H9 (cell line): ENCODE measurements around the gene DMXL1. TPM values are rescaled to one million over a fixed set of nuclear protein-coding genes. Genes with fewer than 3 reads are reported as not detected.

ENCODE experiments used
- DNase-seq: peaks from one replicate; pipeline ENCODE4 v3.0.0-alpha.2; 2017
- H2AFZ ChIP-seq: one replicate; pipeline ENCODE4 v1.6.1; 2013; ENCODE audit warnings: mild to moderate bottlenecking, low read length, control low read depth, moderate library complexity
- H2AK5ac ChIP-seq: 2 replicates; pipeline ENCODE4 v1.6.1; 2013; ENCODE audit warnings: low read length, control low read depth, mixed read lengths; ENCODE audit not compliant: insufficient read length
- H2BK120ac ChIP-seq: one replicate; pipeline ENCODE4 v1.6.1; 2013; ENCODE audit warnings: low read depth, mild to moderate bottlenecking, low read length, control low read depth, inconsistent platforms; ENCODE audit not compliant: poor library complexity, severe bottlenecking
- H2BK12ac ChIP-seq: 2 replicates; pipeline ENCODE4 v1.6.1; 2013; ENCODE audit warnings: low read length, control low read depth, mixed read lengths, low read depth; ENCODE audit not compliant: insufficient read length
- H2BK15ac ChIP-seq: 2 replicates; pipeline ENCODE4 v1.6.1; 2013; ENCODE audit warnings: low read depth, low read length, control low read depth
- H2BK20ac ChIP-seq: one replicate; pipeline ENCODE4 v1.6.1; 2013; ENCODE audit warnings: low read depth, mild to moderate bottlenecking, low read length, control low read depth, inconsistent platforms; ENCODE audit not compliant: poor library complexity, severe bottlenecking
- H2BK5ac ChIP-seq: 2 replicates; pipeline ENCODE4 v1.6.1; 2013; ENCODE audit warnings: low read length, control low read depth, mixed read lengths; ENCODE audit not compliant: insufficient read length
- H3K14ac ChIP-seq: 2 replicates; pipeline ENCODE4 v1.6.1; 2013; ENCODE audit warnings: low read length, control low read depth; ENCODE audit not compliant: insufficient read depth
- H3K18ac ChIP-seq: 2 replicates; pipeline ENCODE4 v1.6.1; 2013; ENCODE audit warnings: low read depth, mild to moderate bottlenecking, mixed read lengths, low read length, control low read depth; ENCODE audit not compliant: insufficient read length
- H3K23ac ChIP-seq: 2 replicates; pipeline ENCODE4 v1.6.1; 2013; ENCODE audit warnings: low read length, control low read depth, mixed read lengths, low read depth; ENCODE audit not compliant: insufficient read length
- H3K23me2 ChIP-seq: 2 replicates; pipeline ENCODE4 v1.6.1; 2013; ENCODE audit warnings: low read depth, mild to moderate bottlenecking, mixed read lengths, low read length, control low read depth; ENCODE audit not compliant: insufficient read length, poor library complexity, severe bottlenecking
- H3K27ac ChIP-seq: 2 replicates; pipeline ENCODE4 v1.5.1; 2013; ENCODE audit warnings: low read length, control low read depth, mixed read lengths, low read depth; ENCODE audit not compliant: insufficient read length
- H3K27me3 ChIP-seq: 2 replicates; pipeline ENCODE4 v1.6.1; 2013; ENCODE audit warnings: low read length, control low read depth, inconsistent platforms; ENCODE audit not compliant: insufficient read depth
- H3K4ac ChIP-seq: 2 replicates; pipeline ENCODE4 v1.6.1; 2013; ENCODE audit warnings: low read depth, mild to moderate bottlenecking, control low read depth, inconsistent platforms, low read length, moderate library complexity
- H3K4me1 ChIP-seq: 2 replicates; pipeline ENCODE4 v1.6.1; 2013; ENCODE audit warnings: low read length, control low read depth, inconsistent platforms; ENCODE audit not compliant: insufficient read depth
- H3K4me2 ChIP-seq: 2 replicates; pipeline ENCODE4 v1.6.1; 2013; ENCODE audit warnings: low read length, control low read depth, mixed read lengths; ENCODE audit not compliant: insufficient read length, insufficient read depth
- H3K56ac ChIP-seq: 2 replicates; pipeline ENCODE4 v1.6.1; 2013; ENCODE audit warnings: low read depth, mild to moderate bottlenecking, mixed read lengths, low read length, control low read depth; ENCODE audit not compliant: insufficient read length
- H3K79me1 ChIP-seq: 2 replicates; pipeline ENCODE4 v1.6.1; 2013; ENCODE audit warnings: low read depth, mild to moderate bottlenecking, moderate library complexity, low read length, control low read depth, inconsistent platforms; ENCODE audit not compliant: insufficient read depth, poor library complexity, severe bottlenecking
- H3K79me2 ChIP-seq: 2 replicates; pipeline ENCODE4 v1.6.1; 2013; ENCODE audit warnings: low read length, control low read depth, inconsistent platforms; ENCODE audit not compliant: insufficient read depth
- H3K9ac ChIP-seq: 2 replicates; pipeline ENCODE4 v1.6.1; 2013; ENCODE audit warnings: low read length, control low read depth, mixed read lengths; ENCODE audit not compliant: insufficient read length; ENCODE audit errors: extremely low read depth
- H3K9me3 ChIP-seq: one replicate; pipeline ENCODE4 v1.6.1; 2013; ENCODE audit warnings: low read depth, low read length, inconsistent platforms; ENCODE audit not compliant: control insufficient read depth
- H3T11ph ChIP-seq: one replicate; pipeline ENCODE4 v1.6.1; 2013; ENCODE audit warnings: mild to moderate bottlenecking, low read length, control low read depth, inconsistent platforms
- H4K20me1 ChIP-seq: one replicate; pipeline ENCODE4 v1.6.1; 2013; ENCODE audit not compliant: control insufficient read depth, insufficient read length, insufficient read depth
- H4K5ac ChIP-seq: 2 replicates; pipeline ENCODE4 v1.6.1; 2013; ENCODE audit warnings: low read depth, mild to moderate bottlenecking, mixed read lengths, low read length, control low read depth; ENCODE audit not compliant: insufficient read length
- H4K8ac ChIP-seq: replicated peaks from 2 replicates; pipeline ENCODE4 v1.6.1; 2013; ENCODE audit warnings: low read length, control low read depth, mixed read lengths, low read depth; ENCODE audit not compliant: insufficient read length
- H4K91ac ChIP-seq: 2 replicates; pipeline ENCODE4 v1.6.1; 2013; ENCODE audit warnings: low read depth, mild to moderate bottlenecking, moderate library complexity, mixed read lengths, low read length, control low read depth; ENCODE audit not compliant: insufficient read length
- H3K27ac Mint-ChIP-seq, 3 experiments: 2 replicates in 2 of 3; 3 replicates in 1 of 3; pipeline ENCODE4 v1.8.0; 2020 to 2021; ENCODE audit warnings: mixed read lengths in 3 of 3, mild to moderate bottlenecking in 1 of 3, moderate library complexity in 1 of 3
- H3K27me3 Mint-ChIP-seq: 2 replicates; pipeline ENCODE4 v1.8.0; 2021; ENCODE audit warnings: low read depth, mild to moderate bottlenecking, moderate library complexity, mixed read lengths
- H3K36me3 Mint-ChIP-seq, 3 experiments: 2 replicates in 2 of 3; 3 replicates in 1 of 3; pipeline ENCODE4 v1.8.0; 2020 to 2021; ENCODE audit warnings: low read depth in 3 of 3, mixed read lengths in 3 of 3; ENCODE audit not compliant: insufficient read depth in 1 of 3
- H3K4me1 Mint-ChIP-seq, 2 experiments: 2 replicates each; pipeline ENCODE4 v1.8.0; 2020; ENCODE audit warnings: mixed read lengths in 2 of 2
- H3K4me3 Mint-ChIP-seq, 2 experiments: 2 replicates in 1 of 2; 3 replicates in 1 of 2; pipeline ENCODE4 v1.8.0; 2020 to 2021; ENCODE audit warnings: mild to moderate bottlenecking in 2 of 2, mixed read lengths in 2 of 2, moderate library complexity in 1 of 2
- H3K9me3 Mint-ChIP-seq, 2 experiments: 2 replicates in 1 of 2; 3 replicates in 1 of 2; pipeline ENCODE4 v1.8.0; 2020; ENCODE audit warnings: mild to moderate bottlenecking in 2 of 2, mixed read lengths in 2 of 2, moderate library complexity in 1 of 2
- WGBS: extraction: QIAGEN DNeasy Blood & Tissue Kit; methylation state at CpG from one replicate; pipeline ENCODE4 v1.1.7; 2013; ENCODE audit warnings: missing lambda C conversion rate, low lambda C conversion rate, mixed read lengths; ENCODE audit not compliant: insufficient read length; ENCODE audit errors: extremely low coverage; 5-methylcytosine and 5-hydroxymethylcytosine counted together
- total RNA-seq: library from RNA; stranded (reverse); gene quantifications from 2 replicates; pipeline ENCODE4 v1.2.1, GENCODE V29; 2021
- TF ChIP-seq, protein P1 (sequence below): fragments of 200-600 bp; sonication (generic); conservative IDR thresholded peaks from 3 replicates; pipeline ENCODE4 v1.8.0; 2021; ENCODE audit warnings: antibody characterized with exemption, mild to moderate bottlenecking

The DMXL1 gene
- total RNA-seq, 1 experiment from 2014 or later, result 63.5 TPM

DNA sequence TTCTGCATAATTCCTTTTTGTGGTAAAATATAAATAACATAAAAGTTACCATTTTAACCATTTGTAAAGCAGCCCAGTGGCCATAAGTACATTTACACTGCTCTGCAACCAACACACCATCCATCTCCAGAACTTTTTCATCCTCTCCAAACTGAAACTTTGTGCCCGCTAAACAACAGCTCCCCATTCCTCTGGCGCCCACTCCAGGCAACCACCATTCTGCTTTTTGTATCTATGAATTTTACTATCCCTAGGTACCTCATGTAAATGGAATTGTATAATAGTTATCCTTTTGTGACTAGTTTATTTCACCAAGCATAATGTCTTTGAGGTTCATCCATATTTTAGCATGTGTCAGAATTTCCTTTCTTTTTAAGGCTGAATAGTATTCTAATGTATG is 141.1 kb downstream of the DMXL1 start:
- no peak overlapping the region for H4K91ac ChIP-seq
- no peak overlapping the region for H2BK15ac ChIP-seq
- no peak overlapping the region for H4K8ac ChIP-seq
- H2AK5ac ChIP-seq, result no peak overlapping the region
- H3K79me2 ChIP-seq, result no peaks in the 10 kb centered on the region
- H3T11ph ChIP-seq, result no peak overlapping the region
- H3K27me3 Mint-ChIP-seq, result no peaks in the 10 kb centered on the region
- H3K23me2 ChIP-seq, result no peaks in the 10 kb centered on the region
- WGBS, result no CpG with 5 or more reads among the region's 2 CpGs
- H4K20me1 ChIP-seq, result no peaks in the 10 kb centered on the region
- no peak overlapping the region for H2BK120ac ChIP-seq
- H3K9me3 Mint-ChIP-seq, result no peaks in the 10 kb centered on the region
- no peak overlapping the region for H3K56ac ChIP-seq
- no peak overlapping the region for H3K4me2 ChIP-seq
- H2BK12ac ChIP-seq, result no peak overlapping the region
- H2BK20ac ChIP-seq, result no peak overlapping the region
- peaks cover 3 to 5% of the 10 kb centered on the region in 2 experiments; a peak in 1 of 4 replicates for H3K4me1 Mint-ChIP-seq
- peaks cover 0 to 2% (median 0%) of the 10 kb centered on the region in 3 experiments; a peak in 1 of 7 replicates for H3K36me3 Mint-ChIP-seq
- no peaks in the 10 kb centered on the region for H3K4me1 ChIP-seq
- H3K4ac ChIP-seq, result no peak overlapping the region
- no peak overlapping the region for H3K27ac Mint-ChIP-seq
- TF ChIP-seq, protein P1, sequence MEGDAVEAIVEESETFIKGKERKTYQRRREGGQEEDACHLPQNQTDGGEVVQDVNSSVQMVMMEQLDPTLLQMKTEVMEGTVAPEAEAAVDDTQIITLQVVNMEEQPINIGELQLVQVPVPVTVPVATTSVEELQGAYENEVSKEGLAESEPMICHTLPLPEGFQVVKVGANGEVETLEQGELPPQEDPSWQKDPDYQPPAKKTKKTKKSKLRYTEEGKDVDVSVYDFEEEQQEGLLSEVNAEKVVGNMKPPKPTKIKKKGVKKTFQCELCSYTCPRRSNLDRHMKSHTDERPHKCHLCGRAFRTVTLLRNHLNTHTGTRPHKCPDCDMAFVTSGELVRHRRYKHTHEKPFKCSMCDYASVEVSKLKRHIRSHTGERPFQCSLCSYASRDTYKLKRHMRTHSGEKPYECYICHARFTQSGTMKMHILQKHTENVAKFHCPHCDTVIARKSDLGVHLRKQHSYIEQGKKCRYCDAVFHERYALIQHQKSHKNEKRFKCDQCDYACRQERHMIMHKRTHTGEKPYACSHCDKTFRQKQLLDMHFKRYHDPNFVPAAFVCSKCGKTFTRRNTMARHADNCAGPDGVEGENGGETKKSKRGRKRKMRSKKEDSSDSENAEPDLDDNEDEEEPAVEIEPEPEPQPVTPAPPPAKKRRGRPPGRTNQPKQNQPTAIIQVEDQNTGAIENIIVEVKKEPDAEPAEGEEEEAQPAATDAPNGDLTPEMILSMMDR, result peak; percentile 34; the same call in 2 of the 3 replicates
- H3K79me1 ChIP-seq, result no peaks in the 10 kb centered on the region
- no peak overlapping the region for H3K23ac ChIP-seq
- no peak overlapping the region for H3K4me3 Mint-ChIP-seq
- H4K5ac ChIP-seq, result no peak overlapping the region
- no peaks in the 10 kb centered on the region for H3K9me3 ChIP-seq
- no peak overlapping the region for H3K9ac ChIP-seq
- H2BK5ac ChIP-seq, result no peak overlapping the region
- H3K18ac ChIP-seq, result no peak overlapping the region
- DNase-seq, result no peak
- H2AFZ ChIP-seq, result no peak overlapping the region
- no peak overlapping the region for H3K27ac ChIP-seq
- H3K14ac ChIP-seq, result no peak overlapping the region
- no peaks in the 10 kb centered on the region for H3K27me3 ChIP-seq
